LNCAP (cell line): Measurements from ENCODE around the gene SHROOM3.

Experiments used
- CTCF ChIP-seq: fragments of 450-650 bp; IDR thresholded peaks from 2 replicates; pipeline ENCODE4 v1.5.1; 2017; ENCODE audit warnings: mild to moderate bottlenecking

Gene SHROOM3

GRCh38 chr4:76784237-76784636 is 349.2 kb downstream of the SHROOM3 start:
- no peak for TF ChIP-seq CTCF

GRCh38 chr4:76787898-76788297 is 352.9 kb downstream of the SHROOM3 start:
- TF ChIP-seq CTCF, result no peak

GRCh38 chr4:76790377-76790776 is 355.3 kb downstream of the SHROOM3 start:
- TF ChIP-seq CTCF, result no peak

- TF ChIP-seq CTCF, result no peak
Measured at GRCh38 chr4:76791479-76791878, 356.4 kb downstream of the SHROOM3 start.

- TF ChIP-seq CTCF, result no peak
Measured at GRCh38 chr4:76792418-76792817, 357.4 kb downstream of the SHROOM3 start.

GRCh38 chr4:76795243-76795642 is 360.2 kb downstream of the SHROOM3 start:
- no peak for TF ChIP-seq CTCF

- no peak for TF ChIP-seq CTCF
Measured at GRCh38 chr4:76799140-76799539, 364.1 kb downstream of the SHROOM3 start.

- no peak for TF ChIP-seq CTCF
Measured at GRCh38 chr4:76799718-76800117, 364.7 kb downstream of the SHROOM3 start.
